HT-29 (cell line): ENCODE measurements around the gene MUSK. TPM values are rescaled to one million over a fixed set of nuclear protein-coding genes. Genes with fewer than 3 reads are reported as not detected.
"Not testable (repeated sequence)": the region's sequence is repeated elsewhere in the genome, so short reads cannot be mapped to it uniquely, and the experiment has no call there.

ENCODE experiments used
- DNase-seq: peaks from one replicate; pipeline ENCODE4 v3.0.0-alpha.2; 2015; ENCODE audit warnings: low spot score
- total RNA-seq: library from RNA; depleted of rRNA; stranded (reverse); fragments of >200 nt; shearing (Covaris generic); gene quantifications from 2 replicates; pipeline ENCODE4 v1.2.3, GENCODE V29; 2014

Gene MUSK
- total RNA-seq, 1 experiment from 2014 or later: not detected

- no peak for DNase-seq
Observed at GRCh38 chr9:110809038-110809595, 140.5 kb downstream of the MUSK start.

GRCh38 chr9:110810262-110810976 lies 141.8 kb downstream of the MUSK start:
- DNase-seq: no peak

- no peak for DNase-seq
Observed at GRCh38 chr9:110812886-110813285, 144.3 kb downstream of the MUSK start.

- DNase-seq: no peak
Observed at GRCh38 chr9:110814159-110814558, 145.6 kb downstream of the MUSK start.

GRCh38 chr9:110815361-110815760 lies 146.8 kb downstream of the MUSK start:
- DNase-seq: no peak

- DNase-seq: no peak
Observed at GRCh38 chr9:110820381-110820780, 151.8 kb downstream of the MUSK start.

- no peak for DNase-seq
Observed at GRCh38 chr9:110821064-110821463, 152.5 kb downstream of the MUSK start.

- not testable (repeated sequence) for DNase-seq
Observed at GRCh38 chr9:110825129-110825528, 156.5 kb downstream of the MUSK start.

- DNase-seq: no peak
Observed at GRCh38 chr9:110825950-110826349, 157.4 kb downstream of the MUSK start.

- DNase-seq: not testable (repeated sequence)
Observed at GRCh38 chr9:110826400-110826799, 157.8 kb downstream of the MUSK start.

- no peak for DNase-seq
Observed at GRCh38 chr9:110828264-110828663, 159.7 kb downstream of the MUSK start.

- no peak for DNase-seq
Observed at GRCh38 chr9:110830495-110830894, 161.9 kb downstream of the MUSK start.

- no peak for DNase-seq
Observed at GRCh38 chr9:110832926-110833325, 164.3 kb downstream of the MUSK start.

- no peak for DNase-seq
Observed at GRCh38 chr9:110835404-110835803, 166.8 kb downstream of the MUSK start.

- DNase-seq: no peak
Observed at GRCh38 chr9:110835859-110836271, 167.3 kb downstream of the MUSK start.

GRCh38 chr9:110837401-110838005 lies 168.9 kb downstream of the MUSK start:
- no peak for DNase-seq

GRCh38 chr9:110842169-110842568 lies 173.6 kb downstream of the MUSK start:
- DNase-seq: peak; percentile 8

GRCh38 chr9:110842986-110843385 lies 174.4 kb downstream of the MUSK start:
- no peak for DNase-seq

GRCh38 chr9:110844121-110844520 lies 175.5 kb downstream of the MUSK start:
- no peak for DNase-seq

GRCh38 chr9:110846215-110846614 lies 177.6 kb downstream of the MUSK start:
- DNase-seq: no peak

- no peak for DNase-seq
Observed at GRCh38 chr9:110847671-110848070, 179.1 kb downstream of the MUSK start.

- peak; percentile 26 for DNase-seq
Observed at GRCh38 chr9:110850401-110851135, 182.0 kb downstream of the MUSK start.
